ENCODE data around the gene AGA. TPM values are rescaled to one million over a fixed set of nuclear protein-coding genes. Genes with fewer than 3 reads are reported as not detected.

The AGA gene
- total RNA-seq, 1 experiment from 2014 or later, result 21.5 TPM

DNA sequence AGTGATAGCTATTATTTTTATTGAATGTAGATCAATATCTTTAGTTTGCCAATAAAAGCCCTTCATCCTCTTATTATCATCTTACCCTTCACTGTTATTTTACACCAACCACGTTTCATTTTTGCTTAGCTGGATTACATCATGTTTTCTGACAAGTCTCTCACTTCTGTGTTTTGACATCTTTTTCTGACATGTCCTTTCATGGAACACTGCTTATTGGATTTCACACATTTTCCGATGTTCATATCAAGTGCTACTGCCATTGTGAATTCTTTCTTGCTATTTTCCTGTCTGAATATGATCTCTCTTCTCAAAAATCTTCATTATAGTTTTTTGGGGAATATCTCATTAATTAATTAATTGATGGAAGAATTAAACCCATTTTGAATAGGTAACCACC is 48.5 kb upstream of the AGA start:
- no peak for DNase-seq
- Histone ChIP-seq H3K79me2 (ENCODE audit: low read length) (no peaks in the 10 kb centered on the region), H3K9ac (ENCODE audit: low read length) (no peak overlapping the region), H3K4me3 (ENCODE audit: low read length) (no peak overlapping the region), H2AFZ (ENCODE audit: low read length) (no peak overlapping the region), H3K36me3 (ENCODE audit: low read depth, low read length) (no peaks in the 10 kb centered on the region), H3K9me3 (ENCODE audit: low read length) (no peaks in the 10 kb centered on the region), H3K4me2 (ENCODE audit: low read length) (no peak overlapping the region), H3K27me3 (ENCODE audit: low read length) (no peaks in the 10 kb centered on the region), H3K27ac (ENCODE audit: low read length) (no peak overlapping the region), H3F3A (ENCODE audit: low read length, unreplicated experiment) (no peaks in the 10 kb centered on the region), H3K9me2 (replicated peaks; ENCODE audit: low read length) (no peaks in the 10 kb centered on the region), H4K20me1 (ENCODE audit: low read length) (no peaks in the 10 kb centered on the region), H3K4me1 (ENCODE audit: insufficient read depth, low read length) (peaks cover 6% of the 10 kb centered on the region)
- ATAC-seq, result no peak
- BruUV-seq (replicated peaks), result no TSS peak
- ChIA-PET CTCF (no interaction called here), POLR2A (ENCODE audit: unreplicated experiment) (no interaction called here)
- intact Hi-C loops (cut with micrococcal nuclease), result no loop called here
- TF ChIP-seq EZH2phosphoT487 (IDR thresholded peaks at IDR 0.05; ENCODE audit: borderline replicate concordance, low read length) (no peak), EZH2 (IDR thresholded peaks at IDR 0.05; ENCODE audit: low read length, unreplicated experiment) (no peak)
- TF ChIP-seq, protein P1, sequence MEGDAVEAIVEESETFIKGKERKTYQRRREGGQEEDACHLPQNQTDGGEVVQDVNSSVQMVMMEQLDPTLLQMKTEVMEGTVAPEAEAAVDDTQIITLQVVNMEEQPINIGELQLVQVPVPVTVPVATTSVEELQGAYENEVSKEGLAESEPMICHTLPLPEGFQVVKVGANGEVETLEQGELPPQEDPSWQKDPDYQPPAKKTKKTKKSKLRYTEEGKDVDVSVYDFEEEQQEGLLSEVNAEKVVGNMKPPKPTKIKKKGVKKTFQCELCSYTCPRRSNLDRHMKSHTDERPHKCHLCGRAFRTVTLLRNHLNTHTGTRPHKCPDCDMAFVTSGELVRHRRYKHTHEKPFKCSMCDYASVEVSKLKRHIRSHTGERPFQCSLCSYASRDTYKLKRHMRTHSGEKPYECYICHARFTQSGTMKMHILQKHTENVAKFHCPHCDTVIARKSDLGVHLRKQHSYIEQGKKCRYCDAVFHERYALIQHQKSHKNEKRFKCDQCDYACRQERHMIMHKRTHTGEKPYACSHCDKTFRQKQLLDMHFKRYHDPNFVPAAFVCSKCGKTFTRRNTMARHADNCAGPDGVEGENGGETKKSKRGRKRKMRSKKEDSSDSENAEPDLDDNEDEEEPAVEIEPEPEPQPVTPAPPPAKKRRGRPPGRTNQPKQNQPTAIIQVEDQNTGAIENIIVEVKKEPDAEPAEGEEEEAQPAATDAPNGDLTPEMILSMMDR (conservative IDR thresholded peaks at IDR 0.05; ENCODE audit: low read depth, low read length), result no peak

DNA sequence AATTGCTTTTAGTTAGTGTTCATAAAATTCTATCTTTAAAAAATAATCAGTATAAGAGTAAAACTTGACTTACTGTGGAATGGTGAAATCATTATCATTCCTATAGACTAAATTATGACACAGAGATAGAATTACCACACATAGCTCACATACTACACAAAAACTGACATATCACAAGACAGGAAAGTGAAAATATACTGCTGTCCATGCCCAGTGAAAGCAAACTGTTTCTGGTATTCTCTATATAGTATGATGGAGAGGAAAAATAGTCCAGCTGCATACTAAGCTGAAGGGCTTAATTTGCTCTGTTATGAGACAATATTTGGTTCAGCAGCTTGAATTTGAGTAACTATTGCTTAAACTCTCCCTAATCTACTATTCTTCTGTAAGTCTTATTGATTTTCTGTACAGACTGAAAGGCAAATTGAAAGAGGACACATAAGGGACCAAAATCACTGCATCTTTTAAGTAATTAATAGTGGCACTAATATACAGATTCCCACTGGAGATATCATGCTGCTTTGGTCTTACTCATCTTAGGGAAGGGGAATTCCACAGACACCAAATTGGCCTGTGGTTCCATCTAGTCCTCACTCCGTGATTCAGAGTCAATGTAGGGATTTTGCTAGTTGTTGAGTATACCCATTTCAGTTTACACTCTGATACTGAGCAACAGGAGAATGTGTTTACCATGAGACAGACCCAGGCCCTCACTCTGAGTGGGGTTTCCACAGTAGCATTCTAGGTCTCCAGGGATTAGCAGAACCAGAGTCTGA is 47.4 kb upstream of the AGA start:
- Histone ChIP-seq H3K27me3 (ENCODE audit: low read length) (no peaks in the 10 kb centered on the region), H3K9me3 (ENCODE audit: low read length) (no peaks in the 10 kb centered on the region), H3K27ac (ENCODE audit: low read length) (no peak overlapping the region), H2AFZ (ENCODE audit: low read length) (no peak overlapping the region), H3K4me3 (ENCODE audit: low read length) (no peak overlapping the region), H3K4me2 (ENCODE audit: low read length) (no peak overlapping the region), H3K79me2 (ENCODE audit: low read length) (no peaks in the 10 kb centered on the region), H3K4me1 (ENCODE audit: insufficient read depth, low read length) (peaks cover 15% of the 10 kb centered on the region), H3K9me2 (replicated peaks; ENCODE audit: low read length) (no peaks in the 10 kb centered on the region), H3K9ac (ENCODE audit: low read length) (no peak overlapping the region), H4K20me1 (ENCODE audit: low read length) (no peaks in the 10 kb centered on the region), H3K36me3 (ENCODE audit: low read depth, low read length) (no peaks in the 10 kb centered on the region), H3F3A (ENCODE audit: low read length, unreplicated experiment) (no peaks in the 10 kb centered on the region)
- DNase-seq (no peak), ATAC-seq (no peak)
- no TSS peak for BruUV-seq (replicated peaks)
- ChIA-PET POLR2A (ENCODE audit: unreplicated experiment) (no interaction called here), CTCF (no interaction called here)
- intact Hi-C loops (cut with micrococcal nuclease), result no loop called here
- TF ChIP-seq EZH2 (IDR thresholded peaks at IDR 0.05; ENCODE audit: low read length, unreplicated experiment), result no peak
- TF ChIP-seq, protein P1 (conservative IDR thresholded peaks at IDR 0.05; ENCODE audit: low read depth, low read length), result no peak
- no peak for TF ChIP-seq EZH2phosphoT487 (IDR thresholded peaks at IDR 0.05; ENCODE audit: borderline replicate concordance, low read length)

DNA sequence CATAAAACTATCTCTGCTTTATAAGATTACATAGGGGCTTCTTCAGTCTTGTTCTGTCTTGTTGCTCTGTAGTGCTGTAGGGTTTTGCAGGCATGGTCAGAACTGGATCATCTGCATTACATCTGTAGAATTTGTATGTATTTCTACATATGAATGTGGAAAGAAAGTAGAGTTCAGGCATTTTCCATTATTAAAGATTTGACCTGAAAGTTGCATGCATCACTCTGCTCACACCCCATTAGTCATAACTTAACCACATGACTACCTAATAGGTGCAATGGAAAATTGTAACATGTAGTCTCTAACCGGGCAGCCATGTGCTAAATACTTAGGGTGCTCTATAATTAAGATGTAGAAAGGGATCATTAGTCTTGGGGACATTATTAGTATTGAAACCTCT is 45.7 kb upstream of the AGA start:
- ChIA-PET POLR2A (ENCODE audit: unreplicated experiment) (no interaction called here), CTCF (no interaction called here)
- Histone ChIP-seq H3K36me3 (ENCODE audit: low read depth, low read length) (no peaks in the 10 kb centered on the region), H3K27me3 (ENCODE audit: low read length) (no peaks in the 10 kb centered on the region), H3K9me3 (ENCODE audit: low read length) (no peaks in the 10 kb centered on the region), H3K4me2 (ENCODE audit: low read length) (no peak overlapping the region), H3K9me2 (replicated peaks; ENCODE audit: low read length) (no peaks in the 10 kb centered on the region), H2AFZ (ENCODE audit: low read length) (no peak overlapping the region), H3K4me1 (ENCODE audit: insufficient read depth, low read length) (peaks cover 19% of the 10 kb centered on the region), H3K79me2 (ENCODE audit: low read length) (no peaks in the 10 kb centered on the region), H4K20me1 (ENCODE audit: low read length) (no peaks in the 10 kb centered on the region), H3K27ac (ENCODE audit: low read length) (no peak overlapping the region), H3K9ac (ENCODE audit: low read length) (no peak overlapping the region), H3F3A (ENCODE audit: low read length, unreplicated experiment) (no peaks in the 10 kb centered on the region), H3K4me3 (ENCODE audit: low read length) (no peak overlapping the region)
- intact Hi-C loops (cut with micrococcal nuclease), result no loop called here
- ATAC-seq, result no peak
- TF ChIP-seq, protein P1 (conservative IDR thresholded peaks at IDR 0.05; ENCODE audit: low read depth, low read length), result no peak
- no peak for TF ChIP-seq EZH2phosphoT487 (IDR thresholded peaks at IDR 0.05; ENCODE audit: borderline replicate concordance, low read length)
- TF ChIP-seq EZH2 (IDR thresholded peaks at IDR 0.05; ENCODE audit: low read length, unreplicated experiment), result no peak
- peak; percentile 21 for DNase-seq
- no TSS peak for BruUV-seq (replicated peaks)
